Measurements from ENCODE around the gene TNFSF13B.
A peak's percentile ranks its signal among the peaks of the same experiment; 100 is the strongest.
"Not testable (repeated sequence)": the region's sequence is repeated elsewhere in the genome, so short reads cannot be mapped to it uniquely, and the experiment has no call there.

The TNFSF13B gene

DNA sequence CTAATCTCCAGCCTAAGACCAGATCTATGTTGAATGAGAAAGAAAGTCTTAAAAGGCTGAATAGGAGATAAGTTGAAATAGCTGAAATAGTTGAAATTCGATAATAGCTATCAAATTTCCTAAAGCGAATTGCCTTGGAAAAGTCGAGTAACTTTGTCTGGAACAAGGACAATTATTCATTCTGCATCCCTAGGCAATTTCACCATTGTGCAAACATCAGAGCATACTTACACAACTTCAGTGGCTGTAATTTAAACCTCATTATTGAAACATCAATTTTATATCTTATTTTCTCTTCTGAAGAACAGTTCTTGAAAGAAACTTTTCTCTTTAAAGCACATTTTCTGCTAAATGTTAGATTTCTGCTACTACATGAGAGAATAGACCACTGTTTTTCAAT lies 13.6 kb downstream of the TNFSF13B start:
- no peak for DNase-seq

- DNase-seq: no peak
Observed at GRCh38 chr13:108288741-108289140, 19.2 kb downstream of the TNFSF13B start.

GRCh38 chr13:108289819-108290218 lies 20.3 kb downstream of the TNFSF13B start:
- no peak for DNase-seq

DNA sequence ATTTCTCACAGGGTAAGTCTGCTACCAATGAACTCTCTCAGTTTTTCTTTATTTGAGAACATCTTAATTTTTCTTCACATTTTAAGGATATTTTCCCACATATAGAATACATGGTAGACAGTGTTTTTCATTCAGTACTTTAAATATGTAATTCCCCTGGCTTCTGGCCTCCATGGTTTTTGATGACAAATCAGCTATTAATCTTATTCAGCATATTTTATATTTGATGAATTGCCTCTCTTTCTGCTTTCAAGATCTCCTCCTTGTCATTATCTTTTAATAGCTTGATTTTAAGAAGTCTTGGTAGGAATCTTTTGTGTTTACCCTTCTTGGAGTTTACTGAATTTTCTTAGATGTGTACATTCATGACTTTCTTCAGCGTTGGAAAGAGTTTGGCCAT lies 27.6 kb downstream of the TNFSF13B start:
- no peak for DNase-seq

GRCh38 chr13:108302279-108302678 lies 32.8 kb downstream of the TNFSF13B start:
- no peak for DNase-seq

GRCh38 chr13:108304170-108305016 lies 34.9 kb downstream of the TNFSF13B start:
- DNase-seq: no peak

DNA sequence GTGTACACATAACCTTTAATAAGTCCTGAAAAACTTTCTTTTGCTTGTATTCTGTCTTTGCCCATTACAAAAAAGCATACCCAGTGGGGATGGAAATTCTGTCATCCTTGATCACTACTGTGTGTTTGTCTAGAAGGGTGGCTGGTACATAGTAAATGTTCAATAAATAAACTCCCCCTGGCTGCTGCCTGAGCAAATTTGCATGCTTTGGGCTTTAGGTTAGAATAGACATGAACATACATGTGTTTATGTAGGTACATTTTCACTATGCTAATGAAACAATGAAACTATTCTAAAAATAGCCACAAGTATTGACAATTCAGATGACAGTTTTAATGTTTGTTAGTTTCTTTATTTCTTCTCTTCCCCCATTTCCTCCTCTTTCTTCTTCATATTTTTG lies 36.1 kb downstream of the TNFSF13B start:
- no peak for DNase-seq

DNA sequence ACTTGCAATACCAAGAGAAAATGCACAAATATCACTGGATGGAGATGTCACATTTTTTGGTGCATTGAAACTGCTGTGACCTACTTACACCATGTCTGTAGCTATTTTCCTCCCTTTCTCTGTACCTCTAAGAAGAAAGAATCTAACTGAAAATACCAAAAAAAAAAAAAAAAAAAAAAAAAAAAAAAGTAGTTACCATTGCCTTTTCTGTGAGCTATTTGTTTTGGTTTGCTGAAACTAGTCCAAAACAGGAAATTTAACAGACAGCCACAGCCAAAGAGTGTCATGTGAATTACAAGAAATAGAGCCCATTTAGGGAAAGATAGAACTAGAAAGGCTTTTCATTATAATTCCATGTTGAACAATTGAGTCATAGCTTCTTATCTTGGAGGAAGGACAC lies 37.3 kb downstream of the TNFSF13B start:
- DNase-seq: no peak

DNA sequence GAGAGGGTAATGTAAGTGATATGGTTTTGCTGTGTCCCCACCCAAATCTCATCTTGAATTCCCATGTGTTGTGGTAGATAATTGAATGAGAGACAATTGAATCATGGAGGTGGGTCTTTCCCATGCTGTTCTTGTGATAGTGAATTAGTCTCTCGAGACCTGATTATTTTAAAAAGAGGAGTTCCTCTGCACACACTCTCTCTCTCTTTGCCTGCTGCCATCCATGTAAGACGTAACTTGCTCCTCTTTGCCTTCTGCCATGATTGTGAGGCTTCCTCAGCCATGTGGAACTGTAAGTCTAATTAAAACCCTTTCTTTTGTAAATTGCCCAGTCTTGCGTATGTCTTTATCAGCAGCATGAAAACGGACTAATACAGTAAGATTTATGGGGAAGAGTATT lies 42.1 kb downstream of the TNFSF13B start:
- DNase-seq: not testable (repeated sequence)

DNA sequence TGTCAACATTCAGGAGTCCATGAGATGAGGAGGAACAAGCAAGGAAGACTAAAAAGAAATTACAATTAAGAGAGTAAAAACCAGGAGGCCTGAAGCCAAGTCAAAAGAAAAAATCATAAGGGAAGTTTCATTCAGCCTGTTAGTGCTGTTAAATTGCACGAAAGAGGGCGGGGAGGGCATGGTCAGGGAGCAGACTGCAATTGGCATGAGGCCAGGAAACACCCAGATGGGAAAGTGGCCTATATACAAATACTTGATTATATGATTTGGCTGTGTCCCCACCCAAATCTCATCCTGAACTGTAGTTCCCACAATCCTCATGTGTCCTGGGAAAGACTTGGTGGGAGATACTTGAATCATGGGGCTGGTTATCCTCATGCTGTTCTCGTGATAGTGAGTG lies 43.9 kb downstream of the TNFSF13B start:
- no peak for DNase-seq

DNA sequence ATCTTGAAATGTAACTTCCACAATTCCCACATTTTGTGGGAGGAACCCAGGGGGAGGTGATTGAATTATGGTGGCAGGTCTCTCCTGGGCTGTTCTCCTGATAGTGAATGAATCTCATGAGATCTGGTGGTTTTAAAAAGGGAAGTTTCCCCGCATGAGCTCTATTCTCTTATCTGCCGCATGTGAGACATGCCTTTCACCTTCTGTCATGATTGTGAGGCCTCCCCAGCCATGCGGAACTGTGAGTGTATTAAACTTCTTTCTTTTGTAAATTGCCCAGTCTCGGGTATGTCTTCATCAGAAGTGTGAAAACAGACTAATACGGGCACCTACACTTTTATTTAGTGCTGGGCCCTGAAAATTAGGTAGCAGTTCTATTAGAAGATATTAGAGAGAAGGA lies 45.8 kb downstream of the TNFSF13B start:
- DNase-seq: no peak

- no peak for DNase-seq
Observed at GRCh38 chr13:108315991-108316390, 46.5 kb downstream of the TNFSF13B start.

DNA sequence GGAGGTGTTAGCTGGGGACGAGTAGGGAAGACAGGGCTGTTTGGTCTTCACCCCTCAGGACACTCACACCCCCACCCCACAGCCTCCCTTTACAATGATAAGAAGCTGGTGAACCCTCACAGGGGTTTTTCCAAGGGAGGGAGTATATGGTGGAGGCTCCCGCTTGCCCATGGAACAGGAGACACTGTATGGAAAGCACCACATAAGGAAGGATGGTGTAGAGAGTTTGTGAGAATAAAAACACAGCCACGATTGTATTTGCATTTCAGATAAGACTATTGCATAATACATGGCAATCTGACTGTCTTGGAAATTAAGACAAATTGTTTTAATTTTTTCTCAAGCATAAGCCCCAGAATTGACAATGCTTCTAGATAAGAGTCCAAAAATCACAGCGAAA lies 46.9 kb downstream of the TNFSF13B start:
- DNase-seq: no peak

DNA sequence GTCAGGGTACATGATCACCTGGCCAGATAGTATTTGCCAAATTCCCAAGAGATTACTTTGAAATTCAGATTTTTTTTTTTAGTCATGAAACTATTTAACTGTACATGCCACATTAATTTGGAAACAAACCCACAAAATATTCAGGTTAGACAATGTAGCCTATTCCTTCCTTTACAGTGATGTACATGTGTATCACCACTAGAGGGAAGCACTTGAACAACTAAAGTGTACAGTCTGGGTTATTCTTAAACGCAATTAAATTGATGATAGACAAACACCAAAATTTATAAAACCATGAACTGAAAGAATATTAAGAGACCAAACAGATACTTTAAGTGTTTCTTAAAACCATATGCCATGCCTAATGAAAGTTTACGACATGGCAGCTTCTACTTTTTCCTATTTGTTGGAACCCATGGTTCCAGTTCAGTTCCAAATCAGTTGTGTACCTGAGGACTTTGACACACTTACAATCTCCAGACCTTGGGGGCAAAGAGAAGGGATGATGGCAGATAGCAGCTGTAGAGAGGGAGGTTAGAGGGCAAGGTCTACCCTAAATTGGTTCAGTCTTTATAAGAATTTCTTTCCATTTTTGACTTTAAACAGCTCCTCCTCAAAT lies 52.8 kb downstream of the TNFSF13B start:
- no peak for DNase-seq

- DNase-seq: no peak
Observed at GRCh38 chr13:108323031-108323430, 53.5 kb downstream of the TNFSF13B start.

GRCh38 chr13:108325863-108326262 lies 56.3 kb downstream of the TNFSF13B start:
- no peak for DNase-seq

- no peak for DNase-seq
Observed at GRCh38 chr13:108326309-108326708, 56.8 kb downstream of the TNFSF13B start.

DNA sequence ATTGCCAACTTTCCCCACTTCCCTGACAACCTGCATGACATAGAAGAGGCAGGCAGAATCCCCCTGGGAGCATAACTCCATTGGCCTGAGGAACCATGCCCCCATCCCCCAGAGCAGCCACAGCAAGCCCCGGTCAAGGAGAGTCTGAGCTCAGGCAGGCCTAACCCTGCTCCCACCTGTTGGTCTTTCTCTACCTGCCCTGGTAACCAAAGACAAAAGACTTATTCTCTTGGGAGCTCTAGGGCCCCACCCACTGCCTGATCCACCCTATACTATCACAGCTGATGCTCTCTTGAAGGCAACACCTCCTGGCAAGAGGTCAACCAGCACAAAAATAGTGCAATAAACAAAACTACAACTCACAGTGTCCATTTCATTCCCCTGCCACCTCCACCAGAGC lies 59.3 kb downstream of the TNFSF13B start:
- no peak for DNase-seq

- DNase-seq: no peak
Observed at GRCh38 chr13:108332791-108333190, 63.3 kb downstream of the TNFSF13B start.

- DNase-seq: no peak
Observed at GRCh38 chr13:108342369-108343289, 73.1 kb downstream of the TNFSF13B start.

DNA sequence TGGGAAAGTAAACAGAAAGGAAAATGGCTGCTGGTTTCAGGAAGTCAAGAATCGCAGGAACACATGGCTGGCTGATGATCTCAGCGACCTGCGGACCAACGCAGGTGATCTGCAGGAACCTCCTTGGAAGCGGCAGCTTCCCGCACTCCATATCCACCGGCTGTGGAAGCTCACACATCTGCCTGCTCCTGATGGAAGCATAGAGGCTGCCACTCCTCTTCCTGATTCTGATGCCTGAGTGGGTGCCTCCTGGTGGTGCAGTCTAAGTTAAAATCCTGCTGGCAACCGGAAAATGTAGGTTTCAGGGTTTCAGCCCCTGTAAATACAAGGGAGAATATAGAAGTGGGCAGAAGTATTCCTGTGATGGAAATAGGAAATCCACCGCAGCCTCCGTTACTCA lies 75.5 kb downstream of the TNFSF13B start:
- no peak for DNase-seq

GRCh38 chr13:108346376-108346775 lies 76.9 kb downstream of the TNFSF13B start:
- DNase-seq: peak; percentile 28

DNA sequence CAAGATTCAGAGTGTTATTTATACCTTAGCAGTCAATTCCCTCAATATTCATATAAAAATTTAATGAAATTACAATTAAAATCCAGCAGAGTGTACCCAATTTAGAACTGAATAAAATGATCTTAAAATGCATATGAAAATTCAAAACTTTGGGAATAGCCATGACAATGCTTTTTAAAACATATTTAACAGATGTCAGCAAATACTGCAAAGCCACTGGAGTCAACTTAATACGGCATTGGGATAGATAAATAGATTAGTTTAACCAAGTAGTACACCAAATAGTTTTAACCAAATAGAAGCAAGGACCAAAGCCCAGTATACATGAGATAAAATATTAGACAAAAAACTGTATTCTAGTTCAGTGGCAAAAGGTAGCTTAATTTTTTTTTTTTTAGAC lies 79.8 kb downstream of the TNFSF13B start:
- DNase-seq: no peak

- no peak for DNase-seq
Observed at GRCh38 chr13:108350579-108350978, 81.1 kb downstream of the TNFSF13B start.
